Right atrium auricular region (tissue), 2 donors: ENCODE measurements around the gene LITAF. TPM values are rescaled to one million over a fixed set of nuclear protein-coding genes. Genes with fewer than 3 reads are reported as not detected.

Experiments used
- DNase-seq: peaks from one replicate; pipeline ENCODE4 v3.0.0-alpha.2; 2019; ENCODE audit warnings: low spot score
- H3K27ac ChIP-seq, 2 donors: fragments of 200-600 bp; sonication (generic); 1 replicate in 1 of 2; 2 replicates in 1 of 2; pipeline ENCODE4 v1.5.1; 2016 to 2019
- H3K27me3 ChIP-seq, 2 donors: fragments of 200-600 bp; sonication (generic); one replicate each; pipeline versions ENCODE4 v1.5.1 to v1.6.0; 2017 to 2019
- H3K36me3 ChIP-seq: fragments of 200-600 bp; sonication (generic); one replicate; pipeline ENCODE4 v1.5.1; 2016
- H3K4me1 ChIP-seq, 2 donors: fragments of 200-600 bp; sonication (generic); one replicate each; pipeline versions ENCODE4 v1.5.1 to v1.6.0; 2017 to 2019
- H3K4me3 ChIP-seq, 2 donors: fragments of 200-600 bp; sonication (generic); 1 replicate in 1 of 2; 2 replicates in 1 of 2; pipeline ENCODE4 v1.5.1; 2017 to 2019; ENCODE audit warnings: mild to moderate bottlenecking in 1 of 2, moderate library complexity in 1 of 2
- H3K9me3 ChIP-seq, 2 donors: fragments of 200-600 bp; sonication (generic); one replicate each; pipeline ENCODE4 v1.5.1; 2019
- total RNA-seq, 2 donors: library from RNA; depleted of rRNA; stranded (reverse); fragments of >200 nt; gene quantifications; one replicate each; pipeline ENCODE4 v1.1.0, GENCODE V29; 2016
- TF ChIP-seq, protein P1 (sequence below), 2 donors: fragments of 200-600 bp; sonication (generic); IDR thresholded peaks; one replicate each; pipeline ENCODE4 v1.5.1; 2019; ENCODE audit warnings: antibody characterized with exemption in 2 of 2

The LITAF gene
- total RNA-seq, result 10 to 100 TPM; 48.1 to 50.7 TPM

DNA sequence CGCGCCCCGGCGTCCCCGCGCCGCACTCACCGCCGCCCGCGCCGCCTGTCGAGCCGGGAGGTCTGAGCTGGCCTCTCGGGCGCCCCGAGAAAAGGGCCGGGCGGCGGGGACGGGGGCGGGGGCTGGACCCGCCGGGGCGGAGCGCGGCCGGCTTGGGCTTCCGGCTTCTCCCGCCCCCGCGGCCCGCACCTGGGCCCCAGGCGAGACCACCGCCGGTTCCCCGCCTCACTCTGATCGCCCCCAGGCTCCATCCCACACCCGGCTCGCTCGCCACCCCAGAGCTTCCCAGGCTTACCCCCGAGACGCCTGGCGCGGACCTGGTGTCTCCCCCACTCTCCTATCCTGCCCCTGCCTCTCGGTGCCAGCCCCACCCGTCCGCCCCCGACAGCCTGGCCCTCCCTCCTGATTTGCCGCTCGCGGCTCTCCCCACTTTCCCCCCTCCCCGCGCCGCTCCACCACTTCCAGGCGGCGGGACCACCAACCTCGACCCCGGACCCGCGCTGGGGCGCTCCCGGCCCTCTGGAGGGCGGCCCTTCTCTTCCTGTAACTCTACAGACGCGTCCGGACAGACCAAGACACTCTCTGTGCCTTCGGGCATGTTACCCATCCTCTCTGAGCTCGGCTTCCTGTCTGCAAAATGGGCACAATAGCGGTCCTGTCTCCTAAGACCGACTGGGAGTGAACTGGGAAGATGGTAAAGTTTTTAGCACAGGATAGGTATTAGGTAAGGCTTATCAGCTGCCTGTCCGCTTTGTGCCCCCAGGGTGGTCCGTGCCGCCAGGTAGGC, at the start of gene LITAF:
TSS of gene LITAF (minus strand) at position 64 of the 787 bp plus-strand sequence. CDS start 30,189 bp downstream, outside the sequence.
- DNase-seq, result peak; percentile 69
- peaks cover 0 to 6% of the 10 kb centered on the region in 2 donors for H3K9me3 ChIP-seq
- TF ChIP-seq, protein P1, sequence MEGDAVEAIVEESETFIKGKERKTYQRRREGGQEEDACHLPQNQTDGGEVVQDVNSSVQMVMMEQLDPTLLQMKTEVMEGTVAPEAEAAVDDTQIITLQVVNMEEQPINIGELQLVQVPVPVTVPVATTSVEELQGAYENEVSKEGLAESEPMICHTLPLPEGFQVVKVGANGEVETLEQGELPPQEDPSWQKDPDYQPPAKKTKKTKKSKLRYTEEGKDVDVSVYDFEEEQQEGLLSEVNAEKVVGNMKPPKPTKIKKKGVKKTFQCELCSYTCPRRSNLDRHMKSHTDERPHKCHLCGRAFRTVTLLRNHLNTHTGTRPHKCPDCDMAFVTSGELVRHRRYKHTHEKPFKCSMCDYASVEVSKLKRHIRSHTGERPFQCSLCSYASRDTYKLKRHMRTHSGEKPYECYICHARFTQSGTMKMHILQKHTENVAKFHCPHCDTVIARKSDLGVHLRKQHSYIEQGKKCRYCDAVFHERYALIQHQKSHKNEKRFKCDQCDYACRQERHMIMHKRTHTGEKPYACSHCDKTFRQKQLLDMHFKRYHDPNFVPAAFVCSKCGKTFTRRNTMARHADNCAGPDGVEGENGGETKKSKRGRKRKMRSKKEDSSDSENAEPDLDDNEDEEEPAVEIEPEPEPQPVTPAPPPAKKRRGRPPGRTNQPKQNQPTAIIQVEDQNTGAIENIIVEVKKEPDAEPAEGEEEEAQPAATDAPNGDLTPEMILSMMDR (IDR thresholded peaks at IDR 0.05), result peak in 1 of 2 donors; percentile 24
- no peaks in the 10 kb centered on the region for H3K36me3 ChIP-seq
- H3K27me3 ChIP-seq, result no peaks in the 10 kb centered on the region
- peaks cover 0 to 32% of the 10 kb centered on the region in 2 donors for H3K4me1 ChIP-seq
- peak within 1 kb of the TSS; percentile 93 to 95 for H3K27ac ChIP-seq
- peak within 1 kb of the TSS; percentile 57 to 84 for H3K4me3 ChIP-seq

DNA sequence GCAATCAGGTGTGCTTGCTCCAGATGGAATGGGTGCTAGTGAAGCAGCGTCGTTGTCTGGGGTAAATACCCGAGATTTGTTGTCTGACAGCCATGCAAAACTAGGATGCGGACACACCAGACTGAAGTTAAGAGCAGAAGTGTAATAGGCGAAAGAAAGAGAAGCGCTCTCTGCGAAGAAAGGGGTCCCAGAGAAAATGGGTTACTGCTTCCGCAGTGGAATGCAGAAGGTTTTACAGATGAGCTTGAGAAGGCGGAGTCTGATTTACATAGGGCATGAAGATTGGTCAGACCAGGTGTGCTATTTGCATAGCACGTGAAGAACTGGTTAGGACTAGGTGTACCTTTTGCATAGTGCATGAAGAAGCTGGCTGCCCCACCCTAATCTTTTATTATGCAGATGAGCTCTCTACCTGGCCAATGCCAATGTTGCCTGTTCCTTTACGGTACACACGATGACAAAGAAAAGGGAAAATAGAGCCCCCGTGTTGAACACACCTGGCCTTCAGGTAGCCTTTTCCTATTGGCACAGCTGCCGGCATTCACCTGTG, 49.5 kb upstream of the LITAF start:
- Histone ChIP-seq H3K4me1 (peaks cover 0 to 30% of the 10 kb centered on the region in 2 donors), H3K36me3 (no peaks in the 10 kb centered on the region), H3K9me3 (no peaks in the 10 kb centered on the region), H3K27me3 (no peaks in the 10 kb centered on the region), H3K4me3 (no peak overlapping the region), H3K27ac (no peak overlapping the region)
- no peak for DNase-seq
- TF ChIP-seq, protein P1 (IDR thresholded peaks at IDR 0.05), result no peak

DNA sequence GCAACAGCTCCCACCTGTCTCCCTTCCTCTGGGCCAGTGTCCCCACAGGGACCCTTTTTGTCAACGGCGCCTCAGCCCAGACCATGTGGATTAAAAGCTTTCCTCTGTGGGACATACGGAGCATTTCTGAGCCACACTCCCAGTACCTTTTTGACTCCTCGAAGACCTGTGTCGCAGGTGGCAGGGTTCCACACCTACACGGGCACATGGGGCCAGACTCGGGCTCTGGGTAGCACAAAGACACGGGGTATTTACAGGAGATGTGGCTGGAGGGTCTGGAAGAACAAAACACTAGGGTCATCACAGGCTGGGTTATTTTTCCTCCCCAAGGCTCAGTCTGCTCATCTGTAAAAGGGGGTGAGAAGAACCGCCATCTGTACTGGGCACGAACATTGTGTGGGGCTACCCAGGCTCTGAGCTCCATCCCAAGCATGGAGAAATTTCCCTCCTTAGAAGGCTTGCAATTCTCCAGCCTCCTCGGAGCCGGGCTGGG, 49.0 kb upstream of the LITAF start:
- peaks cover 0 to 24% of the 10 kb centered on the region in 2 donors for H3K4me1 ChIP-seq
- H3K27ac ChIP-seq, result no peak overlapping the region
- no peaks in the 10 kb centered on the region for H3K9me3 ChIP-seq
- TF ChIP-seq, protein P1 (IDR thresholded peaks at IDR 0.05), result no peak
- H3K4me3 ChIP-seq, result no peak overlapping the region
- no peak for DNase-seq
- H3K36me3 ChIP-seq, result no peaks in the 10 kb centered on the region
- H3K27me3 ChIP-seq, result no peaks in the 10 kb centered on the region

DNA sequence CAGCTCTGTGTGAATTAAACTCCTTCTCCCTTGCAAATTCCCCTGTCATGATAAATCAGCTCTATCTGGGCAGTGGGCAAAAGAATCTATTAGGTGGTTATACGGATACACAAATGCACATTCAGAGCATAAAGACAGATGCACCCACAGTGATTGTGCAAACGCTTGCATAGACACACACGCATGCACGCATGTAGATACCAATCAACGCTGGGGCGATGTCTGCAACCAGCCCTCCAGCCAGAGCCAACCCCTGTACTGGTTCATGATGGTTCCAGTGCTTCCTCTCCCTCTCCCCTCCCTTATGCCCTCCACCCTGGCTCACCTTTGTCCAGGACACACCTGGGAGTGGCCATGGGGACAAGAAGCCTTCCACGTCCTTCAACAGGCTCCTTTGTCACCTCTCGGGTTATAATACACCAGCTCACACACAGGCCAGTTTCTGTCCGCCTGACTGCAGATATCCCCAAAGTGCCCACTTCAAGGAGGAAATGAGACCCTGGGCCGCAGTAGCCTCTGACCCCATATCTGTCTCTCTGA, 48.5 kb upstream of the LITAF start:
- no peak for DNase-seq
- Histone ChIP-seq H3K27me3 (no peaks in the 10 kb centered on the region), H3K4me1 (peaks cover 0 to 21% of the 10 kb centered on the region in 2 donors), H3K4me3 (no peak overlapping the region), H3K9me3 (no peaks in the 10 kb centered on the region), H3K36me3 (no peaks in the 10 kb centered on the region), H3K27ac (no peak overlapping the region)
- TF ChIP-seq, protein P1 (IDR thresholded peaks at IDR 0.05), result no peak

DNA sequence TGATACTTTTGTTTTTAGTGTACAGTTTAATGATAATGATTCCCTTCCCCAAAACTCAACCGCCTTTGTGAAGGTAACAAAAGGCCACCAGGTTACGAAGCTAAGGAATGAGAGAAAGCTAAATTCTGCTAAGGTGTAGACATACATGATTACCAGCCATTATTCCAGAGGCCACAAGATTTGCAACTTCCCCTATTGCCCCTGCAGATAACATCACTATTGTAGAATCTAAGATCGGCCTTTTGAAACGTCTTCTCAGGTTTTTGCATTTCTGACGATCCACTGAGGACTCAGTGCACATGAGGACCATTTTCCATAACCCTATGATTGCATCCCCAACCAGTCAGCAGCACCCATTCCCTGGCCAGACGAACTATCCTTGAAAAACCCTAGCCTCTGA, 47.6 kb upstream of the LITAF start:
- no peaks in the 10 kb centered on the region for H3K9me3 ChIP-seq
- no peak for DNase-seq
- no peaks in the 10 kb centered on the region for H3K27me3 ChIP-seq
- peaks cover 0 to 16% of the 10 kb centered on the region in 2 donors for H3K4me1 ChIP-seq
- no peak overlapping the region for H3K4me3 ChIP-seq
- no peaks in the 10 kb centered on the region for H3K36me3 ChIP-seq
- H3K27ac ChIP-seq, result no peak overlapping the region
- TF ChIP-seq, protein P1 (IDR thresholded peaks at IDR 0.05), result no peak
